GM18873 (cell line): ENCODE measurements around the gene PAM16.

ENCODE experiments used
- ATAC-seq: cut with Tn5 transposase; IDR thresholded peaks from one replicate; pipeline ENCODE4 v1.9.1; 2021; ENCODE audit warnings: mild to moderate bottlenecking, moderate library complexity, moderate number of reproducible peaks; ENCODE audit not compliant: unreplicated experiment, low FRiP score

PAM16 gene

DNA sequence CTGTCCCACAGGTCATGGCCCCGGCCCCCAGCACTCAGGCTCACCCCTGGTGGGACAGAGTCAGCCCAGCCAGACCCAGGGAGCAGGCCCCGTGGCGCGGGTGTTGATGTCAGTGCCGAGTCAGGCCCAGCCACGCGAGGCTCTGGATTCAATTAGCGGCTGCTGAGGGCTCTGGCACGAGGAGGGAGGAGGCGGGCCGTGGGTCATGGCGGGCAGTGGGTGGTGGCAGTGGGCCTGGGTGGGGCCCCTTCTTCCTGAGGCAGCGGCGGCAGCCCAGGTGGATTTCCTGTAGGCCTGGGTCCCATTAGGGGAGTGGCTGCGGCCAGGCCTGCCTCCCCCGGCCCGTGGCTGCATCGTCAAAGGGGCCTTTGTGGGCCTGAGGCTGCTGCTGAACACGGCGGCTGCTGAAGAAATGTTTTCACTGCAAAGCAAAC lies 33.4 kb upstream of the PAM16 start:
- no peak for ATAC-seq

DNA sequence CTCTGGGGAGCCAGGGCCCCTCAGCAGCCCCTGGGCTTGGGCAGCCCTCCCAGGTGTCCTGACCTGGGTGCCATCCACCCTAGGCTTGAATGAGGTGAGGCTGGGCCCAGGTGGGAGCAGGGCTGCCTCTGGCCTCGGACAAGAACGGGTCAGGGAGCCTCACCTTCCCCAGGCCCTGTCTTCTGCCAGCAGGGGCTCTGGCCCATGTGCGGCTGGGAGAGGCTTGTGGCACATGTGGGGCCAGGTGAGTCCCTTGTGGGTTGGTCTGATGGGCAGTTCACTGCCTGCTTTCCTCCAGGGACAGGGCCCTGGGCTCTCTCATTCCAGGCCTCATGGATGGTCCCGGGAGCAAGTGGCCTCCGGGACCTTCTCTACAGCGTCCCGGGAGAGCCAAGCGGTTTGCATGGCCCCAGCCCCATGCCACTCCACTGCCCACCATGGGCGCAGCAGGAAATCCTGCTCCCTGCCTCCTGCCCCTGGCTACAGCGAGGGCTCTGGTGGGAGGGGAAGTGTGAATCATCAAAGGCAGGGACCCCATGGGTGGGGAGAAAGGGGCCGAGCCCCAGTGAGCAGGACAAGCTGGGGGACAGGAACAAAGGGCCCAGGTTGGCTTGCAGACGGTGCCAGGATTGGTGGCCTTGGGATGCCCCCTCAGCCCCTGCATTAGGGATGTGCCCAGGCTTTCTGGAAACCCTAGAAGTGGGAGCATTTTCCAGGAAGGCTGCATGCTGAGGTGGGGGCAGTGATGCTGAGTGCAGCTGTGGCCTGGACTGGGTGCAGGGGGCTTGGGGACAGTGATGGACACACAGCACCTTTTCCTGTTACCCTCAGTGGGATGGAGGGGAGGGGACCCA lies 32.7 kb upstream of the PAM16 start:
- no peak for ATAC-seq

DNA sequence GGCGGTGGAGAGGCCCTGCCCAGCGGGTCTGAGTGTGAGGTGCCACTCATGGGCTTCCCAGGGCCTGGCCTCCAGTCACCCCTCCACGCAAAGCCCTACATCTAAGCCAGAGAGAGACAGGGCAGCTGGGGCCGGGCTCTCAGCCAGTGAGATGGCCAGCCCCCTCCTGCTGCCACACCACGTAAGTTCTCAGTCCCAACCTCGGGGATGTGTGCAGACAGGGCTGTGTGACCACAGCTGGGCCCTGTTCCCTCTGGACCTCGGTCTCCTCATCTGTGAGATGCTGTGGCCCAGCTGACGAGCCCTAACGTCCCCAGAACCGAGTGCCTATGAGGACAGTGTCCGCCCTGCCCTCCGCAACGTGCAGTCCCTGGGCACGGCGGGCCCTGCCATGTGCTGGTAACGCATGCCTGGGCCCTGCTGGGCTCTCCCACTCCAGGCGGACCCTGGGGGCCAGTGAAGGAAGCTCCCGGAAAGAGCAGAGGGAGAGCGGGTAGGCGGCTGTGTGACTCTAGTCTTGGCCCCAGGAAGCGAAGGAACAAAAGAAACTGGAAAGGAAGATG lies 31.8 kb upstream of the PAM16 start:
- no peak for ATAC-seq

DNA sequence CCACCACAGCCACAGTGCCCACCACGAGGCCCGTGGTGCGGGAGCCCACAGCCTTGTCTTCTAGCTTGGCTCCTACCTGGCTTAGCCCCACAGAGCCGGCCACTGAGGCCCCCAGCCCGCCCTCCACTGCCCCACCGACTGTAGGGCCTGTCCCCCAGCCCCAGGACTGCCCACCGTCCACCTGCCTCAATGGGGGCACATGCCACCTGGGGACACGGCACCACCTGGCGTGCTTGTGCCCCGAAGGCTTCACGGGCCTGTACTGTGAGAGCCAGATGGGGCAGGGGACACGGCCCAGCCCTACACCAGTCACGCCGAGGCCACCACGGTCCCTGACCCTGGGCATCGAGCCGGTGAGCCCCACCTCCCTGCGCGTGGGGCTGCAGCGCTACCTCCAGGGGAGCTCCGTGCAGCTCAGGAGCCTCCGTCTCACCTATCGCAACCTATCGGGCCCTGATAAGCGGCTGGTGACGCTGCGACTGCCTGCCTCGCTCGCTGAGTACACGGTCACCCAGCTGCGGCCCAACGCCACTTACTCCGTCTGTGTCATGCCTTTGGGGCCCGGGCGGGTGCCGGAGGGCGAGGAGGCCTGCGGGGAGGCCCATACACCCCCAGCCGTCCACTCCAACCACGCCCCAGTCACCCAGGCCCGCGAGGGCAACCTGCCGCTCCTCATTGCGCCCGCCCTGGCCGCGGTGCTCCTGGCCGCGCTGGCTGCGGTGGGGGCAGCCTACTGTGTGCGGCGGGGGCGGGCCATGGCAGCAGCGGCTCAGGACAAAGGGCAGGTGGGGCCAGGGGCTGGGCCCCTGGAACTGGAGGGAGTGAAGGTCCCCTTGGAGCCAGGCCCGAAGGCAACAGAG lies 31.0 kb upstream of the PAM16 start:
- ATAC-seq = no peak

DNA sequence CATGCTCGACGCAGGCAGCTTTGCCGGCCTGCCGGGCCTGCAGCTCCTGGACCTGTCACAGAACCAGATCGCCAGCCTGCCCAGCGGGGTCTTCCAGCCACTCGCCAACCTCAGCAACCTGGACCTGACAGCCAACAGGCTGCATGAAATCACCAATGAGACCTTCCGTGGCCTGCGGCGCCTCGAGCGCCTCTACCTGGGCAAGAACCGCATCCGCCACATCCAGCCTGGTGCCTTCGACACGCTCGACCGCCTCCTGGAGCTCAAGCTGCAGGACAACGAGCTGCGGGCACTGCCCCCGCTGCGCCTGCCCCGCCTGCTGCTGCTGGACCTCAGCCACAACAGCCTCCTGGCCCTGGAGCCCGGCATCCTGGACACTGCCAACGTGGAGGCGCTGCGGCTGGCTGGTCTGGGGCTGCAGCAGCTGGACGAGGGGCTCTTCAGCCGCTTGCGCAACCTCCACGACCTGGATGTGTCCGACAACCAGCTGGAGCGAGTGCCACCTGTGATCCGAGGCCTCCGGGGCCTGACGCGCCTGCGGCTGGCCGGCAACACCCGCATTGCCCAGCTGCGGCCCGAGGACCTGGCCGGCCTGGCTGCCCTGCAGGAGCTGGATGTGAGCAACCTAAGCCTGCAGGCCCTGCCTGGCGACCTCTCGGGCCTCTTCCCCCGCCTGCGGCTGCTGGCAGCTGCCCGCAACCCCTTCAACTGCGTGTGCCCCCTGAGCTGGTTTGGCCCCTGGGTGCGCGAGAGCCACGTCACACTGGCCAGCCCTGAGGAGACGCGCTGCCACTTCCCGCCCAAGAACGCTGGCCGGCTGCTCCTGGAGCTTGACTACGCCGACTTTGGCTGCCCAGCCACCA lies 30.2 kb upstream of the PAM16 start:
- ATAC-seq = no peak

DNA sequence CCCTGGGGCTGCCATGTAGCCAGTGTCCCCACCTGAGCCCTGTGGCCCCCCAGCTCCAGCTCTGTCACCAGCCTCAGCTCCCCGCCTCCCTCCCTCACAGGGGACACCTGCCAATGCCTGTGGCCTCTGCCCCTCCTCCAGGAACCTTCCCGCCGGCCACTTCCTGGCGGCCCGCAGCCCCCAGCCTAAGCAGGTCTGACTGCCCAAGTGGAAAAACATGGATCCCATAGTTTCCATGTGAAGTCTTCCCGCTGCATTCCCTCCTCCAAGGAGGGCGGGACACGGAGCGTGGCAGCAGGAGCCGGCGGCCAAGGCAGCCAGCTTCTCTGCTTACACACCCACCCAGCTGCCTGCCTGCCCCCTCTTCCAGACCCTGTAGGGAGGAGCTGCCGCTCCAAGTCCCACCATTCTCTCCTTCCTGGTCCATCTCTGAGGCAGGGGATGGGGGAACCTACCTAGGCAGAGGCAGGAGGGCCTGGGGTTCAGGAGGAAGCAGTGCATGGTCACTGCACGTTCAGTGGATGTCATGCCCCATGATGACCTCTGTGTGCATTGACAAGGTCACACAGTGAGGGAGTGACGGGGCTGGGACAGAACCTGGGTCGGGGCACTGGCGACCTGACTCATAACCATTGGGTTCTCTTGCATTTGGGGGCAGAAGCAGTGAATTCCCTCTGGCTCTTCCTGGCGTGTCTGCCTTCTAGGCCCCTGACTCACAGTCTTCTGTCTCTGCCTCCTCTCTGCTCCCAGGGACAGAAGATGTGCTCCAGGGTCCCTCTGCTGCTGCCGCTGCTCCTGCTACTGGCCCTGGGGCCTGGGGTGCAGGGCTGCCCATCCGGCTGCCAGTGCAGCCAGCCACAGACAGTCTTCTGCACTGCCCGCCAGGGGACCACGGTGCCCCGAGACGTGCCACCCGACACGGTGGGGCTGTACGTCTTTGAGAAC lies 29.3 kb upstream of the PAM16 start:
- ATAC-seq = no peak

DNA sequence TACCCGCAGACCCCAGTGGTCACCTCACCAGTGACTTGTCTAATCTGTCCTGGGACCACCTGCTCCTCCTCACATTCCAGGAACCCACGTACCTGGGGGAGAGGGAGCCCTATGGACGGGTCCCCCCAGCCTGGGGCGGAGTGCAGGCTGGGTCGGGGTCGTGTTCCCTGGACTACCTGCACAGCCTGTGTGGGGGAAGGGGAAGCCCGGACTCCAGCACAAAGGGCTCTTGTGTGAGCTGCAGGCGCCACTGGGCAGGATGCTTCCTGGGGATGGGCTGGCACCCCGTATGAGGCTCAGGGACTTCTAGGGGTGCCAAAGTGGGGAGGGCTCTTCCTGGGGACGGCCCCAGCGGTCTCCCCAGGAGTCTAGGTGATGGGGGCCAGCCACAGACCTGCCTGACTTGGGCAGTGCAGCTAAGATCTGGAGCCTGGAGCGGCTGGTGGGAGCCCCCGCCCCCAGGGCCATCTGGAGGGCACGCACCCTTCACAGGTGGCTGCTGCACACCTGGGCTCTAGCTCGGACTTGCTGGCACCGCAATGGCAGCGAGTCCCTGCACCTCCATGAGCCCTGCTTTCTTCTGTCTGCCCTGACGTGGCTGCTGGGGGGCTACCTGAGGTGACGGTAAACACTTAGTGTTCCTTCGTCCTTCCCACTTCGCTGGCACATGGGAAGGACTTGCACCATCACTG lies 28.0 kb upstream of the PAM16 start:
- no peak for ATAC-seq

DNA sequence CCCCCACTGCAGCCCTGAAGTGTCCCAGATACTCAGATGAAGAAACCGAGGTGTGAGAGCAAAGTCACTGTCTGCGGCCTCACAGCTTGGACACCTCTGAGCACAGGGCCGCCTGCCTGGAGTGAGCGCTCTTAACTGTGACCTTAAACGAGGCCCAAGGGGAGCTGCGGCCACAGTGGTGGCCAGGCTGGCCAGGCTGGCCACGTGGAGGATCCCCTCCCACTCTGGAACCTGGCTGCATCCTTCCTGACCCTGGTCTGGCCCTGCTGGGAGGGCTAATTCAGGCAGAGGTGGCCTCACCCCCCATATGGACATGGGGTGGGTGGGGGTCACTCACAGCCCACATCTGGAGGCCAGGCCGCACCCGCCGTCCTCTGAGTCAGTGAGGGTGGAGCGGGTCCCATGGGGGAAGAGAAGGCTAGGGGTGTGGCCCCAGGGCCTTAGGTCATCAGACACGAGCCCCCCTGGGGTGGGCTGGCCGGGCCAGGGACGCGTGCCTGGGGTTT lies 27.1 kb upstream of the PAM16 start:
- ATAC-seq = no peak

DNA sequence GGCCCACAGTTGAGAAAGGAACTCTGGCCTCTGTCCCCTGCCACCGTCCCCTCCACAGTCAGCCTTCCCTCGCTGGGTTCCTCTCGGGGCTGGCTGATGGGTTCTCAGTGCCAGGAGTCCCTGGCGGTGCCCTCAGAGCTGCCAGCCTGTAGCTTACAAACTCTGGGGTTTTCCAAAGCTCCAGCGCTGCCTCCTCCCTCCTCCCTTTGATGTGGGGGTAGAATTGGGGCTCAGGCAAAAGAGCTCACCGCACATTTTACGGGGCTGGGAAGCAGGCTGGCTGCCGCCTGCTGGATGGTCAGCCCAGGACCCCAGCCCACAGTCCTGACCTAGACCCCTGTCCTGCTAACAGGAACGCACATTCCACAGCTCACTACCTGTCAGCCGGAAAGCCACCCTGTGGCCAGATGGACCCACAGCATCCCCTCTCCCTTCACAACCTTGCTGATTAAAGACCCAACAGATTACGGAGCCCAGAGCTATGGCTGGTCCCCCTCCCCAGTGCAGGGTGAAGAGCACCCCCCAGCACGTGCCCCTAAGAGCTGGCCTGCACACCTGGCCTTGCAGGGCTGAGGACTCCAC lies 26.5 kb upstream of the PAM16 start:
- ATAC-seq = no peak

DNA sequence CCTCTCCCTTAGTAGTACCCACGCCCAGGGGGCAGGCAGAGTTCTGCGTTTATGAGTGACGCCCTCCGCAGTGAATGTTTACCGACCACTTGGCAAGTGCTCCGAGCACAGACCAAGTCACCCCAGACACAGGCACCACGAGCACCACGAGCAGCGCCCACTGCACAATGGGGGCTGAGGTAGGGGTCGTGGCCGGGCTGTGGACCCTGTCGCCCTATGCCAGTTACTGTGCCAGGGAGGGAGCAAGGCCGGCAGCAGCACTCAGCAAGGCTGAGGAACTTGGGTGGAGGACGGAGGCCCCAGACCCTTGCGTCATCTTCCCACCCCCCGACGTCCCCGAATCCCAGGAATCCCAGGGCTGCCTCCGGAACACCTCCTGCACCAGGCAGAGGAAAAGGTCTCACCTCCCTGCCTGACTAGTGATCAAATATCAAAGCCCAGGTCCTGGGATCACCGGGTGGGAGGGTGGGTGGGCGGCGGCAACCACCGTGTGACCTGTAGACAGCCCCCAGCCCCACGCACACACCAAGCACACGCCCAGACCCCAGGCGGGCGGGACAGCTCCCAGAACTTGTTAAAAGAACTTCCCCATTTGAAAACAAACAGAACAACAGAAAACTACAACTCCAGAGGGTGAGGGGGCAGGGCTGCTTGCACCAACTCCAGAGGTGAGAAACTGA lies 25.9 kb upstream of the PAM16 start:
- no peak for ATAC-seq

DNA sequence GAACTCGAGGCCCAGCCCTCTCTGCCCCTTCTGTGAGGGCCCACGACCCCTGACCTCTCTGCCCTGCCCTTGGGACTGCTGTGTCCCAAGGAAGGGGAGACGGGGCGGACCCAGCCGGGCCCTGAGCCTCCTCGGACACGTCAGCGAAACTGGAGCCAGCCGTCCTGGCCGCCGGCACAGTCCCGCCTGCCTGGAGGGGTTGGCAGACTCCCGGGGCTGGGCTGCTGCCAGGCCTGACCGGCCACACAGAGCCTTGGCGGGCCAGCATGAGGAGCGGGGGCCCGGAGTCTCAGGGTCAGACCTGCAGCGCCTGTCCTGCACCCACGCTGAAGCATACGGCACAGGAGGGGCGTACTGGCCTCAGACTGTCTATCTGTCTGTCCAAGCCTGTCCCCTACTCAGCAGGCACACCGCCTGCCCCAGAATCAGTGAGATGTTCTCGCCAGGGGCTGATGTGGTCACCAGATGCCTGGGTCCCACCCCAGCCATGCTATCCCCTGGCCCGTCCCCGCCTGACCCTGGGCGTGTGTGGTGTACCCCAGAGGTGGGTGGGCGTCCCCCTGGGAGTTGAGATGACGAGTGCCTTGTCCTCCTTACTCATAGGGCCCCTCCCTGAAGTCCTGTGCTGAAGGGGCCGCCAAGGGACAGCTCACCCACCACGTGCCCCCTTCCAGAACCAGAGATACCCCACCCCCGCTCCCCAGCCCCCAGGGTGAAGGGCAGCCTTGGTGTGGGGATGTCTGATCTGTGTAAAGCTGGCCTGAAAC lies 25.2 kb upstream of the PAM16 start:
- ATAC-seq = no peak

DNA sequence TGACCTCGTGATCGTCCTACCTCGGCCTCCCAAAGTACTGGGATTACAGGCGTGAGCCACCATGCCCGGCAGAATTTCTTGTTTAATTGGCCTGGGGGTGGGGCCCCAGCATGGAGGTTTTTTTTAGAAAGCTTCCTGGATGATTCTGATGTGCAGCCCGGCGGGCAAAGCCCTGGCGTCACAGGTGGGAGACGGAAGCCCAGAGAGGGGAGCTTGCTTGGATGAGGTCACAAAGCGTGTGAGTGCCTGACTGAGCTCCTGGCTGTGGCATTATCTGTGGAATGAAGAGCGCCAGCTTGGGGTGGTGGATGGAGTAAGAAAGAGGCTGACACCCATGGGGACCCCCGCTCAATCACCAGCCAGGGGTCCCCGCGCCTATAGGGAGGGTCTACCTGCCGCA lies 24.6 kb upstream of the PAM16 start:
- no peak for ATAC-seq

DNA sequence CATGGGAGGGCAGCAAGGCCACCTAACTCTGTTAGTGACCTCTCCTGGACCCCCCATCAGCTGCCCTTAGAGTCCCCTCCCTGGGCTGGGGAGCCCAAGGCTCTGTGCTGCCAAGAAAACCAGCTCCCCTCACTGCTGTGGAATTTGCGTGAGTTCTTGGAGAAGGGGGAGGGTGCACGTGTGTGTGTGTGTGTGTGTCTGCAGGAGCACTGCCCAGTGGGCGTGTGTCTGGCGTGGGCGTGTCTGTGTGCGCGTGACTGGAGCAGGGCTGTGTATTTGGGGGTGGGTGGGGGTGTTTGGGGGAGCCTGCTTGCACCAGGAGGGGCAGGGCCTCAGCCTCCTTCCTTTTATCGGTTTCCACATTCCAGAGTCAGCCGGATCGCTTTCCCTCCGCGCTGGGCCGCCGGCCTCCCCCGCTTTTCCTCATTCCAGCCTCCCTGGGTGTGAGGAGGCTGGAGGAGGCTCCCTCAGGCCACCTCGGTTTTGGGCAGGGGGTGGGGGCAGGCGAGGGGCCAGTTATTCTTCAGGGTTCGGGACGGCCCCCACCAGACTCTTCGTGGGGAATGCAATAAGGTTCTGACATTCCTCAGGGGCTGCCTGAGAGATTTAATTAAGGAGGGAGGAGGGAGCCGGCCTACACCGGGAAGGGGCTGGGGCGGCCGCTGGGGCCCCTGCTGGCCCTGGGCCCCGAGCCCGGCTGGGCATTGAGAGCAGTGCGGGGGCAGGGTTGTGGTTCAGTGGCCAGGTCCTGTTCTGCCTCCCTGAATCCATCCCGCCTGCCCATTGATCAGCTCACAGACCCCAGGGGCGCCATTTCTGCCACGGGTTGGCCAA lies 23.0 kb upstream of the PAM16 start:
- ATAC-seq = no peak

DNA sequence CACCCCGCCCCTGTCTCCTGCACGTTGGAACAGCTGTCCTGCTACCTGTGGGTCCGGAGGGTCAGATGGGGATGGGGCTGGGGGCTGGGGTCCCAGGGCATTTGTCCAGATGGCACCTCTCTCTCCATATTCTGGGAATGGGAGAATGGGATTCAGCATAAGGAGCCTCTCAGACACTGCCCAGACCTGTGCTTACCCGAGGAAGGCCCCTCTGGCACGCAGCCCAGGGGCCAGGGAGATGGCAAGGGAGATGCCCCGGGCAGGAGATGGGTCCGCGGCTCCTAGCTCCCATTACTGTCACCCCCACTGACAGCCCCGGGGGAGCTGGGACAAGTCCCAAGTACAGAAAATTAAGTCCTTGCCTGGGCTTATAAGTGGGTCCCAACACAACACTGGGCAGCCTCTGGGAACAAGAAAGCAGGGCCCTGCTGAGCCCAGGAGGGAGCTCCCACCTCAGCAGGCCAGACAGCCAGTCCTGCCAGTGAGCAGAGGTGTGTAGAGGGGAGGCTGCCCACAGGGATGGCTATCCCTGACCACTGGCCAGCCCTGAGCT lies 22.3 kb upstream of the PAM16 start:
- no peak for ATAC-seq

DNA sequence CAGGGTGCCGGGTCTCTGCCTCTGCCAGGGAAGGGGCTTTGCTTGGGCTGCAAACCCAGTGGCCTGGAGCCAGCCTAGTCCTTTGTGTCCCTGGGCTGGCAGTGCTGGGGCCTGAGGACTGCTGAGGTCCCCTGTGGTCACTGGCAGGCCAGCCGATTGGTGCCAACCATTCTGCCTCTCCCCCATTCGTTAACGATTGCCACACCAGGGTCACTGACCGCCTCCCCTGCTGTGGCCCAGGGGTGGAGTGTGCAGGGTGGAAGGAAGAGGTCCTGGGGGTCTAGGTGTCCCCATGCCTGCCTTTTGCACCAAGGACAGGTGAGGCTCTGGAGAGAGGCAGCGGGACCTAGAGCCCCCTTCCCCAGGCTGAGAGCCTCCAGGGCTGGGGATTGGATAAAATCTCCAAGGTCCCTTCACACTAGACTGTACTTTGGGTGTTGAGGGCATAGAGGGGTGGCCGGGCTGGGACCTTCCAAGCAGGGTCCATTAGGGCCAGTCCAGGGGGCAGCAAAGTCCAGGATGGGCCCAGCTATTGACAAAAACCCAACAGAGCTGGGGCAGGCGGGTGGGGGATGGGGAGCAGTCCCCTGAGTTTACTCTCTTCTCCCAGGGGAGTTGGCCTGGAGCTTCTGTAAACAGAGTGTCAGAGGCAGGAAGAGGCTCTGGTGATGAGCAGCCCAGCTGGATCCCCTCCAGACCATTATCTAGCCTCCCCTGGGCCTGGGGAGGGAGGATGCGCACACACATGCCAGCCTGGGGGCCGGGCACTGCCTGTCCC lies 21.6 kb upstream of the PAM16 start:
- ATAC-seq = no peak
